Neural progenitor cell (in vitro differentiated cells): ENCODE measurements around the gene TOR3A.

Experiments
- EZH2phosphoT487 ChIP-seq: fragments of 200-600 bp; sonication (generic); IDR thresholded peaks from 2 replicates; pipeline ENCODE4 v1.6.1; 2017; ENCODE audit warnings: antibody characterized with exemption
- TF ChIP-seq, protein P1 (sequence below): fragments of 200-600 bp; sonication (generic); IDR thresholded peaks from 2 replicates; pipeline ENCODE4 v1.5.1; 2017; ENCODE audit warnings: antibody characterized with exemption, mild to moderate bottlenecking

- TF ChIP-seq, protein P1, sequence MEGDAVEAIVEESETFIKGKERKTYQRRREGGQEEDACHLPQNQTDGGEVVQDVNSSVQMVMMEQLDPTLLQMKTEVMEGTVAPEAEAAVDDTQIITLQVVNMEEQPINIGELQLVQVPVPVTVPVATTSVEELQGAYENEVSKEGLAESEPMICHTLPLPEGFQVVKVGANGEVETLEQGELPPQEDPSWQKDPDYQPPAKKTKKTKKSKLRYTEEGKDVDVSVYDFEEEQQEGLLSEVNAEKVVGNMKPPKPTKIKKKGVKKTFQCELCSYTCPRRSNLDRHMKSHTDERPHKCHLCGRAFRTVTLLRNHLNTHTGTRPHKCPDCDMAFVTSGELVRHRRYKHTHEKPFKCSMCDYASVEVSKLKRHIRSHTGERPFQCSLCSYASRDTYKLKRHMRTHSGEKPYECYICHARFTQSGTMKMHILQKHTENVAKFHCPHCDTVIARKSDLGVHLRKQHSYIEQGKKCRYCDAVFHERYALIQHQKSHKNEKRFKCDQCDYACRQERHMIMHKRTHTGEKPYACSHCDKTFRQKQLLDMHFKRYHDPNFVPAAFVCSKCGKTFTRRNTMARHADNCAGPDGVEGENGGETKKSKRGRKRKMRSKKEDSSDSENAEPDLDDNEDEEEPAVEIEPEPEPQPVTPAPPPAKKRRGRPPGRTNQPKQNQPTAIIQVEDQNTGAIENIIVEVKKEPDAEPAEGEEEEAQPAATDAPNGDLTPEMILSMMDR = no peak
- no peak for TF ChIP-seq EZH2phosphoT487
Measured at GRCh38 chr1:179052776-179053175, 29.1 kb upstream of the TOR3A start.
